ENCODE results near the gene IFITM1.
"Not testable (repeated sequence)": the region's sequence is repeated elsewhere in the genome, so short reads cannot be mapped to it uniquely, and the experiment has no call there.

Gene IFITM1

GRCh38 chr11:313787-314553, at the start of gene IFITM1:
Gene IFITM1, plus strand, starts transcription at chr11:314040. Its CDS starts 131 bp downstream, at chr11:314171.
- peaks cover 0 to 11% of the 10 kb centered on the region in 2 donors for H3K27me3 ChIP-seq
- H3K9me3 ChIP-seq = no peaks in the 10 kb centered on the region
- peak within 1 kb of the TSS; percentile 50 to 51 for H3K4me3 ChIP-seq
- TF ChIP-seq CTCF (IDR thresholded peaks at IDR 0.05) = no peak
- no peak for DNase-seq
- H3K27ac ChIP-seq = peak within 1 kb of the TSS; percentile 37 to 64
- H3K4me1 ChIP-seq = peaks cover 0 to 41% (median 27%) of the 10 kb centered on the region in 4 donors
- intact Hi-C loops (cut with DNase I; ENCODE audit: low total_unique reads) = no loop called here
- no peaks in the 10 kb centered on the region for H3K36me3 ChIP-seq

- Histone ChIP-seq H3K4me3 (no peak overlapping the region), H3K27me3 (peaks cover 0 to 26% of the 10 kb centered on the region in 2 donors), H3K36me3 (no peaks in the 10 kb centered on the region), H3K4me1 (no peaks in the 10 kb centered on the region), H3K27ac (no peak overlapping the region), H3K9me3 (peaks cover 0 to 8% (median 0%) of the 10 kb centered on the region in 3 donors)
- no peak for TF ChIP-seq CTCF (IDR thresholded peaks at IDR 0.05)
- DNase-seq = peak; percentile 42 to 66
- intact Hi-C loops (cut with DNase I; ENCODE audit: low total_unique reads) = no loop called here
These were observed 47.0 kb upstream of the IFITM1 start for GRCh38 chr11:266676-267439.

- intact Hi-C loops (cut with DNase I; ENCODE audit: low total_unique reads) = no loop called here
- H3K4me3 ChIP-seq = peak overlapping the region; percentile 23 to 40
- peak; percentile 36 to 74 for DNase-seq
- H3K4me1 ChIP-seq = no peaks in the 10 kb centered on the region
- TF ChIP-seq CTCF (IDR thresholded peaks at IDR 0.05) = no peak
- no peaks in the 10 kb centered on the region for H3K36me3 ChIP-seq
- peaks cover 0 to 8% (median 0%) of the 10 kb centered on the region in 3 donors for H3K9me3 ChIP-seq
- H3K27ac ChIP-seq = peak overlapping the region in 1 of 2 donors; percentile 21
- H3K27me3 ChIP-seq = peaks cover 0 to 33% of the 10 kb centered on the region in 2 donors
These were observed 46.3 kb upstream of the IFITM1 start for GRCh38 chr11:267491-267994.

- Histone ChIP-seq H3K27me3 (peaks cover 0 to 38% of the 10 kb centered on the region in 2 donors), H3K27ac (peak overlapping the region in 1 of 2 donors; percentile 21), H3K4me3 (peak overlapping the region in 1 of 2 donors; percentile 23)
- intact Hi-C loops (cut with DNase I; ENCODE audit: low total_unique reads); H3K4me1 ChIP-seq; H3K36me3 ChIP-seq; H3K9me3 ChIP-seq: not testable (repeated sequence)
- DNase-seq = peak; percentile 52 to 75
These were observed 45.1 kb upstream of the IFITM1 start for GRCh38 chr11:268716-269145.

GRCh38 chr11:269146-269890, 44.5 kb upstream of the IFITM1 start:
- intact Hi-C loops (cut with DNase I; ENCODE audit: low total_unique reads) = no loop called here
- Histone ChIP-seq H3K4me1 (no peaks in the 10 kb centered on the region), H3K4me3 (no peak overlapping the region), H3K9me3 (peaks cover 0 to 8% (median 0%) of the 10 kb centered on the region in 3 donors), H3K27ac (no peak overlapping the region), H3K27me3 (peaks cover 0 to 38% of the 10 kb centered on the region in 2 donors), H3K36me3 (no peaks in the 10 kb centered on the region)
- no peak for TF ChIP-seq CTCF (IDR thresholded peaks at IDR 0.05)
- peak in 1 of 2 donors; percentile 60 for DNase-seq
